AG10803 (cell line): ENCODE measurements around the gene AOC2.
A peak's percentile ranks its signal among the peaks of the same experiment; 100 is the strongest.

Experiments
- DNase-seq: peaks from one replicate; pipeline ENCODE4 v3.0.0; 2010; ENCODE audit warnings: low read depth
- H3K4me3 ChIP-seq: 2 replicates; pipeline ENCODE4 v1.5.1; 2011; ENCODE audit warnings: mild to moderate bottlenecking, low read length, control low read depth
- CTCF ChIP-seq: conservative IDR thresholded peaks from 2 replicates; pipeline ENCODE4 v1.5.1; 2011; ENCODE audit warnings: mild to moderate bottlenecking, low read length, control low read depth, inconsistent platforms

AOC2 gene

GRCh38 chr17:42817866-42818265 is 26.5 kb upstream of the AOC2 start:
- H3K4me3 ChIP-seq: no peak overlapping the region
- peak; percentile 55 for DNase-seq
- no peak for TF ChIP-seq CTCF

- DNase-seq: peak; percentile 36
- TF ChIP-seq CTCF: no peak
- H3K4me3 ChIP-seq: no peak overlapping the region
Measured at GRCh38 chr17:42818379-42818778, 26.0 kb upstream of the AOC2 start.

GRCh38 chr17:42819939-42820535 is 24.3 kb upstream of the AOC2 start:
- no peak overlapping the region for H3K4me3 ChIP-seq
- DNase-seq: peak; percentile 38
- peak; percentile 64 for TF ChIP-seq CTCF

GRCh38 chr17:42821176-42821575 is 23.2 kb upstream of the AOC2 start:
- no peak for TF ChIP-seq CTCF
- no peak for DNase-seq
- no peak overlapping the region for H3K4me3 ChIP-seq

- H3K4me3 ChIP-seq: no peak overlapping the region
- DNase-seq: no peak
- TF ChIP-seq CTCF: no peak
Measured at GRCh38 chr17:42827472-42827871, 16.9 kb upstream of the AOC2 start.

GRCh38 chr17:42830971-42831370 is 13.4 kb upstream of the AOC2 start:
- H3K4me3 ChIP-seq: no peak overlapping the region
- no peak for DNase-seq
- TF ChIP-seq CTCF: no peak

- no peak for DNase-seq
- peak overlapping the region; percentile 97 for H3K4me3 ChIP-seq
- no peak for TF ChIP-seq CTCF
Measured at GRCh38 chr17:42832213-42832933, 12.0 kb upstream of the AOC2 start.
